GM12878 (cell line): Measurements from ENCODE around the gene PODN. TPM values are rescaled to one million over a fixed set of nuclear protein-coding genes. Genes with fewer than 3 reads are reported as not detected.

Experiments used
- ATAC-seq: fragments of 200-7000 bp; cut with Tn5 transposase; 3 replicates; pipeline ENCODE4 v1.9.1; 2020; ENCODE audit warnings: mild to moderate bottlenecking, moderate library complexity
- BruUV-seq: library from RNA; stranded (reverse); fragments of 400-500 nt; replicated peaks from 2 replicates; lab custom pipeline; 2021; lab: Mats Ljungman, UMichigan
- CTCF ChIA-PET: fragments of 300-600 bp; sonication (Branson Sonifier 250); formaldehyde crosslinking; extraction: SDS; loops from one replicate; lab custom pipeline; 2021; ENCODE audit warnings: inconsistent platforms; lab: Yijun Ruan, JAX
- POLR2A ChIA-PET: fragments of 350-600 bp; formaldehyde crosslinking; extraction: SDS; loops from one replicate; lab custom pipeline; 2021; ENCODE audit warnings: inconsistent platforms; lab: Charles Lee
- RAD21 ChIA-PET: fragments of 300-600 bp; sonication (Branson Sonifier 250); formaldehyde crosslinking; loops from one replicate; lab custom pipeline; 2023; ENCODE audit warnings: antibody characterized with exemption; ENCODE audit not compliant: unreplicated experiment; lab: Charles Lee
- SMC1A ChIA-PET: fragments of 300-600 bp; sonication (Branson Sonifier 250); formaldehyde crosslinking; loops from one replicate; lab custom pipeline; 2023; ENCODE audit not compliant: unreplicated experiment, uncharacterized antibody; lab: Charles Lee
- DNase-seq: peaks from one replicate; pipeline ENCODE4 v3.0.0-alpha.2; 2011; ENCODE audit warnings: low read depth, low spot score
- FAIRE-seq: peaks from 3 replicates; lab custom pipeline; 2011; peaks lifted over from hg19 to GRCh38; lab: Jason Lieb, UNC
- H2AFZ ChIP-seq: 2 replicates; pipeline ENCODE4 v1.6.0; 2011; ENCODE audit warnings: low read depth, low read length, control low read depth; ENCODE audit not compliant: control insufficient read depth
- H3K27ac ChIP-seq: 2 replicates; pipeline ENCODE4 v1.5.1; 2011; ENCODE audit warnings: control low read depth; ENCODE audit not compliant: control insufficient read depth, insufficient read depth
- H3K27me3 ChIP-seq, 2 experiments: replicated peaks in 1 of 2; 2 replicates each; pipeline versions ENCODE4 v1.6.0 to v1.6.1; 2011; ENCODE audit warnings: low read length in 1 of 2; ENCODE audit not compliant: control insufficient read depth in 2 of 2, insufficient read depth in 2 of 2
- H3K36me3 ChIP-seq, 2 experiments: 2 replicates each; pipeline ENCODE4 v1.5.1; 2011; ENCODE audit warnings: low read length in 1 of 2; ENCODE audit not compliant: control insufficient read depth in 2 of 2, insufficient read depth in 2 of 2
- H3K4me1 ChIP-seq: 2 replicates; pipeline ENCODE4 v1.6.1; 2011; ENCODE audit warnings: mild to moderate bottlenecking, low read length, moderate library complexity, mixed read lengths; ENCODE audit not compliant: control insufficient read depth, insufficient read depth
- H3K4me2 ChIP-seq: 2 replicates; pipeline ENCODE4 v1.6.0; 2011; ENCODE audit warnings: control low read depth; ENCODE audit not compliant: control insufficient read depth, insufficient read depth
- H3K4me3 ChIP-seq: fragments of 200-600 bp; sonication (generic); 2 replicates; pipeline ENCODE4 v1.5.1; 2016
- H3K79me2 ChIP-seq: 2 replicates; pipeline ENCODE4 v1.6.0; 2011; ENCODE audit warnings: low read length; ENCODE audit not compliant: control insufficient read depth, insufficient read depth
- H3K9ac ChIP-seq: 2 replicates; pipeline ENCODE4 v1.8.0; 2011; ENCODE audit warnings: low read length, control low read depth, mixed read lengths; ENCODE audit not compliant: control insufficient read depth, insufficient read depth
- H3K9me3 ChIP-seq: replicated peaks from 3 replicates; pipeline ENCODE4 v1.5.1; 2011; ENCODE audit warnings: mild to moderate bottlenecking, low read length; ENCODE audit not compliant: control insufficient read depth, insufficient read depth
- H4K20me1 ChIP-seq: 2 replicates; pipeline ENCODE4 v1.6.0; 2011; ENCODE audit not compliant: control insufficient read depth, insufficient read depth
- GABPA ChIP-seq: IDR thresholded peaks from 2 replicates; pipeline ENCODE4 v1.6.1; 2014; ENCODE audit warnings: antibody characterized with exemption, low read depth, mild to moderate bottlenecking, inconsistent platforms
- HCFC1 ChIP-seq: fragments of 150-350 bp; IDR thresholded peaks from 2 replicates; pipeline ENCODE4 v1.6.1; 2014; ENCODE audit warnings: low read length
- KLF5 ChIP-seq: fragments of 450-650 bp; IDR thresholded peaks from 2 replicates; pipeline ENCODE4 v1.6.1; 2014; ENCODE audit warnings: mild to moderate bottlenecking; ENCODE audit not compliant: partially characterized antibody
- POU2F2 ChIP-seq: IDR thresholded peaks from 3 replicates; pipeline ENCODE4 v1.6.1; 2011; ENCODE audit warnings: low read depth, mild to moderate bottlenecking, low read length, borderline replicate concordance
- USF1 ChIP-seq: IDR thresholded peaks from 2 replicates; pipeline ENCODE4 v1.6.1; 2011; ENCODE audit warnings: borderline replicate concordance, low read depth, mild to moderate bottlenecking, moderate library complexity, mixed read lengths, low read length; ENCODE audit not compliant: insufficient read depth; ENCODE audit errors: extremely low read length
- WRNIP1 ChIP-seq: IDR thresholded peaks from 2 replicates; pipeline ENCODE4 v1.6.1; 2011; ENCODE audit warnings: low read depth, low read length, improper control_type of control experiment, borderline replicate concordance
- WGBS: methylation state at CpG from one replicate; pipeline ENCODE4 v1.1.6; 2016; ENCODE audit warnings: low lambda C conversion rate; ENCODE audit not compliant: insufficient replicate concordance, insufficient coverage; ENCODE audit errors: missing lambda C conversion rate; 5-methylcytosine and 5-hydroxymethylcytosine counted together
- in situ Hi-C: fragments of 300-500 bp; cut with MboI; formaldehyde crosslinking; loops from 9 replicates; pipeline ENCODE4 v1.14.3; 2018; ENCODE audit warnings: mixed read lengths
- intact Hi-C: fragments of 100-400 bp; cut with micrococcal nuclease; formaldehyde crosslinking; loops from one replicate; pipeline ENCODE4 v1.14.2; 2022; ENCODE audit not compliant: unreplicated experiment
- polyA plus RNA-seq, 11 experiments: library from polyadenylated mRNA; depleted of rRNA in 4 of 11; unstranded in 6 of 11; stranded (reverse) in 5 of 11; fragments of >200 nt; fragmentation: Nextera tagmentation in 4 of 11; fragmentation: Illumina TruSeq in 1 of 11; extraction: Ambion mirVana in 4 of 11; extraction: Trizol in 1 of 11; gene quantifications; 1 replicate in 1 of 11; 2 replicates in 10 of 11; pipeline versions ENCODE4 v1.2.1 to v1.2.3, GENCODE V29; 2011 to 2016; ENCODE audit warnings: inconsistent platforms in 2 of 11, missing spikeins in 2 of 11, low read depth in 1 of 11
- total RNA-seq, 4 experiments: library from RNA; depleted of rRNA in 3 of 4; stranded (reverse); fragments of >200 nt in 3 of 4; fragmentation: Illumina TruSeq in 1 of 4; extraction: Trizol in 1 of 4; gene quantifications; 2 replicates each; pipeline versions ENCODE4 v1.2.1 to v1.2.3, GENCODE V29; 2013 to 2021
- TF ChIP-seq, protein P1 (sequence below): fragments of 450-650 bp; conservative IDR thresholded peaks from 2 replicates; pipeline ENCODE4 v1.6.1; 2017; ENCODE audit warnings: mild to moderate bottlenecking, moderate library complexity
- TF ChIP-seq, protein P2 (sequence below): fragments of 450-650 bp; IDR thresholded peaks from 2 replicates; pipeline ENCODE4 v1.6.1; 2018; ENCODE audit warnings: mild to moderate bottlenecking, low read depth, moderate library complexity; ENCODE audit not compliant: partially characterized antibody
- TF ChIP-seq, protein P3 (sequence below): IDR thresholded peaks from 2 replicates; pipeline ENCODE4 v1.6.1; 2012; ENCODE audit warnings: low read depth, low read length, improper control_type of control experiment

Gene PODN
- total and polyA plus RNA-seq, 10 of the 15 experiments (the other 5 are each of a cell fraction or from before 2014, with no cell fraction given) = 0.10 TPM; not detected in 9

DNA sequence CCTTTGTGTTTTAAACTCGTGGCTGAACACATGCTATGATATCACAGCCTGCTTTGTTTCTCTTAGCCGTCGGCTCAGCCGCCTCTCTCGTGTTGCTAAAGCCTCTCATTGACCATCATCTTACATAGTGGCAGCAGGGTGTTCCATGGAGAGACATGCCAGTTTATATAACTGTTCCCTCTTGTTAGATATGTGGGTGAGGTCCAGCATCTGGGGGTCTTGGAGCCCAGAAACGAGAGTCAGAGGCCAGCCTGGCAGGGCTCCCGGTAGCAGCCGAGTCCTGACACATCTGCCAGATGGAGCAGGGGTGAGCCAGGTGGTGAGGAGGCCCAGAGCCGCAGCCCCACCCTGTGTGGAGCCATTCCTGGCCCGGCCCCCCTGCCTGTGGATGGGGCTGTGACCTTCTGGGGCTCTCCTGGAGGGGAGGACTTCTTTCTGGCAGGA, 11.9 kb downstream of the PODN start:
- 26% methylated on average over 10 of the region's 10 CpGs for WGBS
- no peak overlapping the region for H3K27ac ChIP-seq
- CTCF ChIA-PET = no interaction called here
- SMC1A ChIA-PET = no interaction called here
- H3K4me2 ChIP-seq = no peak overlapping the region
- H3K4me3 ChIP-seq = no peak overlapping the region
- RAD21 ChIA-PET = no interaction called here
- in situ Hi-C loops = no loop called here
- H3K4me1 ChIP-seq = no peaks in the 10 kb centered on the region
- no peaks in the 10 kb centered on the region for H3K36me3 ChIP-seq
- no peaks in the 10 kb centered on the region for H4K20me1 ChIP-seq
- POLR2A ChIA-PET = no interaction called here
- no peak overlapping the region for H3K9ac ChIP-seq
- H3K9me3 ChIP-seq = no peaks in the 10 kb centered on the region
- DNase-seq (no peak), ATAC-seq (no peak), FAIRE-seq (no peak)
- TF ChIP-seq, protein P1, sequence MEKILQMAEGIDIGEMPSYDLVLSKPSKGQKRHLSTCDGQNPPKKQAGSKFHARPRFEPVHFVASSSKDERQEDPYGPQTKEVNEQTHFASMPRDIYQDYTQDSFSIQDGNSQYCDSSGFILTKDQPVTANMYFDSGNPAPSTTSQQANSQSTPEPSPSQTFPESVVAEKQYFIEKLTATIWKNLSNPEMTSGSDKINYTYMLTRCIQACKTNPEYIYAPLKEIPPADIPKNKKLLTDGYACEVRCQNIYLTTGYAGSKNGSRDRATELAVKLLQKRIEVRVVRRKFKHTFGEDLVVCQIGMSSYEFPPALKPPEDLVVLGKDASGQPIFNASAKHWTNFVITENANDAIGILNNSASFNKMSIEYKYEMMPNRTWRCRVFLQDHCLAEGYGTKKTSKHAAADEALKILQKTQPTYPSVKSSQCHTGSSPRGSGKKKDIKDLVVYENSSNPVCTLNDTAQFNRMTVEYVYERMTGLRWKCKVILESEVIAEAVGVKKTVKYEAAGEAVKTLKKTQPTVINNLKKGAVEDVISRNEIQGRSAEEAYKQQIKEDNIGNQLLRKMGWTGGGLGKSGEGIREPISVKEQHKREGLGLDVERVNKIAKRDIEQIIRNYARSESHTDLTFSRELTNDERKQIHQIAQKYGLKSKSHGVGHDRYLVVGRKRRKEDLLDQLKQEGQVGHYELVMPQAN = no peak
- no peak for TF ChIP-seq WRNIP1
- TF ChIP-seq, protein P2, sequence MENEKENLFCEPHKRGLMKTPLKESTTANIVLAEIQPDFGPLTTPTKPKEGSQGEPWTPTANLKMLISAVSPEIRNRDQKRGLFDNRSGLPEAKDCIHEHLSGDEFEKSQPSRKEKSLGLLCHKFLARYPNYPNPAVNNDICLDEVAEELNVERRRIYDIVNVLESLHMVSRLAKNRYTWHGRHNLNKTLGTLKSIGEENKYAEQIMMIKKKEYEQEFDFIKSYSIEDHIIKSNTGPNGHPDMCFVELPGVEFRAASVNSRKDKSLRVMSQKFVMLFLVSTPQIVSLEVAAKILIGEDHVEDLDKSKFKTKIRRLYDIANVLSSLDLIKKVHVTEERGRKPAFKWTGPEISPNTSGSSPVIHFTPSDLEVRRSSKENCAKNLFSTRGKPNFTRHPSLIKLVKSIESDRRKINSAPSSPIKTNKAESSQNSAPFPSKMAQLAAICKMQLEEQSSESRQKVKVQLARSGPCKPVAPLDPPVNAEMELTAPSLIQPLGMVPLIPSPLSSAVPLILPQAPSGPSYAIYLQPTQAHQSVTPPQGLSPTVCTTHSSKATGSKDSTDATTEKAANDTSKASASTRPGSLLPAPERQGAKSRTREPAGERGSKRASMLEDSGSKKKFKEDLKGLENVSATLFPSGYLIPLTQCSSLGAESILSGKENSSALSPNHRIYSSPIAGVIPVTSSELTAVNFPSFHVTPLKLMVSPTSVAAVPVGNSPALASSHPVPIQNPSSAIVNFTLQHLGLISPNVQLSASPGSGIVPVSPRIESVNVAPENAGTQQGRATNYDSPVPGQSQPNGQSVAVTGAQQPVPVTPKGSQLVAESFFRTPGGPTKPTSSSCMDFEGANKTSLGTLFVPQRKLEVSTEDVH = no peak
- TF ChIP-seq, protein P3, sequence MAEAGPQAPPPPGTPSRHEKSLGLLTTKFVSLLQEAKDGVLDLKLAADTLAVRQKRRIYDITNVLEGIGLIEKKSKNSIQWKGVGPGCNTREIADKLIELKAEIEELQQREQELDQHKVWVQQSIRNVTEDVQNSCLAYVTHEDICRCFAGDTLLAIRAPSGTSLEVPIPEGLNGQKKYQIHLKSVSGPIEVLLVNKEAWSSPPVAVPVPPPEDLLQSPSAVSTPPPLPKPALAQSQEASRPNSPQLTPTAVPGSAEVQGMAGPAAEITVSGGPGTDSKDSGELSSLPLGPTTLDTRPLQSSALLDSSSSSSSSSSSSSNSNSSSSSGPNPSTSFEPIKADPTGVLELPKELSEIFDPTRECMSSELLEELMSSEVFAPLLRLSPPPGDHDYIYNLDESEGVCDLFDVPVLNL = no peak
- no peak for TF ChIP-seq KLF5
- no peak for TF ChIP-seq USF1
- TF ChIP-seq POU2F2 = no peak
- no peak for TF ChIP-seq GABPA
- no peak for TF ChIP-seq HCFC1
- H2AFZ ChIP-seq = no peak overlapping the region
- intact Hi-C loops = no loop called here
- BruUV-seq = no TSS peak
- no peaks in the 10 kb centered on the region for H3K79me2 ChIP-seq
- no peaks in the 10 kb centered on the region for H3K27me3 ChIP-seq
